Measurements from ENCODE around the gene NKX6-2. TPM values are rescaled to one million over a fixed set of nuclear protein-coding genes. Genes with fewer than 3 reads are reported as not detected.

The NKX6-2 gene
- total RNA-seq, 1 donor from 2014 or later: not detected

DNA sequence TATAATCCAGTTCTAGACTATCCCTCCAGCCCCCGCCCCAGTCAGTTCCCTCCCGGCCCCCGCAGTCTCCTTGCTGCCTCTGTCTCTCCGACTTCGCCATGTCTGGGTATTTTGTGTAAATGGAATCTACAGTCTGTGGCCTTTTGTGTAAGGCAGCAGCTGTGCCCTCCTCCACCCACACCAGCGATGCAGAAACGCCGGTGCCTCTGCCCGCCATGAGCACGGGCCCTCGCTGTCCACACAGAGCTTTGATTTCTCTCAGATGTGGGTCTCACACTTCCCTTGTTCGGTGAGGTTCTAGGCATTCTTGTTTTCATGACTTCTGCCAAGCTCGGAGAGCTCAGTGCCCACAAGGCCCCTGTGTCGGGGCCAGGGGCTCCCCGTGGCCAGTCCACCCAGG is 37.8 kb downstream of the NKX6-2 start:
- no peak for TF ChIP-seq EZH2 (IDR thresholded peaks at IDR 0.05; ENCODE audit: insufficient read depth, low read length)
- TF ChIP-seq, protein P1, sequence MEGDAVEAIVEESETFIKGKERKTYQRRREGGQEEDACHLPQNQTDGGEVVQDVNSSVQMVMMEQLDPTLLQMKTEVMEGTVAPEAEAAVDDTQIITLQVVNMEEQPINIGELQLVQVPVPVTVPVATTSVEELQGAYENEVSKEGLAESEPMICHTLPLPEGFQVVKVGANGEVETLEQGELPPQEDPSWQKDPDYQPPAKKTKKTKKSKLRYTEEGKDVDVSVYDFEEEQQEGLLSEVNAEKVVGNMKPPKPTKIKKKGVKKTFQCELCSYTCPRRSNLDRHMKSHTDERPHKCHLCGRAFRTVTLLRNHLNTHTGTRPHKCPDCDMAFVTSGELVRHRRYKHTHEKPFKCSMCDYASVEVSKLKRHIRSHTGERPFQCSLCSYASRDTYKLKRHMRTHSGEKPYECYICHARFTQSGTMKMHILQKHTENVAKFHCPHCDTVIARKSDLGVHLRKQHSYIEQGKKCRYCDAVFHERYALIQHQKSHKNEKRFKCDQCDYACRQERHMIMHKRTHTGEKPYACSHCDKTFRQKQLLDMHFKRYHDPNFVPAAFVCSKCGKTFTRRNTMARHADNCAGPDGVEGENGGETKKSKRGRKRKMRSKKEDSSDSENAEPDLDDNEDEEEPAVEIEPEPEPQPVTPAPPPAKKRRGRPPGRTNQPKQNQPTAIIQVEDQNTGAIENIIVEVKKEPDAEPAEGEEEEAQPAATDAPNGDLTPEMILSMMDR (IDR thresholded peaks at IDR 0.05; ENCODE audit: insufficient read depth, low read depth, low read length): no peak
- peaks cover 15% of the 10 kb centered on the region for H3K4me1 ChIP-seq (ENCODE audit: insufficient read depth, low read length)

GRCh38 chr10:132746801-132747625 is 38.9 kb downstream of the NKX6-2 start:
- peaks cover 3% of the 10 kb centered on the region for H3K36me3 ChIP-seq (ENCODE audit: insufficient read depth, low read length)
- Mint-ChIP-seq H3K9me3 (ENCODE audit: unreplicated experiment) (no peaks in the 10 kb centered on the region), H3K27ac (ENCODE audit: unreplicated experiment) (no peak overlapping the region), H3K36me3 (ENCODE audit: low read depth, unreplicated experiment) (peaks cover 8% of the 10 kb centered on the region), H3K4me1 (ENCODE audit: low read depth, unreplicated experiment) (peaks cover 18% of the 10 kb centered on the region), H3K27me3 (ENCODE audit: low read depth, unreplicated experiment) (no peaks in the 10 kb centered on the region), H3K4me3 (ENCODE audit: unreplicated experiment) (no peak overlapping the region)
- no peak overlapping the region for H2AFZ ChIP-seq (ENCODE audit: low read depth, low read length)
- no peaks in the 10 kb centered on the region for H3K27me3 ChIP-seq (ENCODE audit: insufficient read depth, low read length)
- no peak overlapping the region for H3K4me2 ChIP-seq (ENCODE audit: low read length)
- no peaks in the 10 kb centered on the region for H3K9me3 ChIP-seq (ENCODE audit: insufficient read depth, low read depth, low read length)
- H3K4me3 ChIP-seq (ENCODE audit: insufficient read depth, low read depth, low read length): no peak overlapping the region
- H3K4me1 ChIP-seq (ENCODE audit: insufficient read depth, low read length): peaks cover 26% of the 10 kb centered on the region
- no peak for TF ChIP-seq EZH2 (IDR thresholded peaks at IDR 0.05; ENCODE audit: insufficient read depth, low read length)
- TF ChIP-seq, protein P1 (IDR thresholded peaks at IDR 0.05; ENCODE audit: insufficient read depth, low read depth, low read length): no peak
- no peaks in the 10 kb centered on the region for H3K79me2 ChIP-seq (ENCODE audit: insufficient read depth, low read length)
- no peak for DNase-seq (ENCODE audit: low read depth)
- FAIRE-seq: no peak
- no peak overlapping the region for H3K27ac ChIP-seq (ENCODE audit: low read depth, low read length)
- peaks cover 11% of the 10 kb centered on the region for H4K20me1 ChIP-seq (ENCODE audit: insufficient read depth, low read length)
- no peak overlapping the region for H3K9ac ChIP-seq (ENCODE audit: low read length)

More for the DNA sequence above, 37.8 kb downstream of the NKX6-2 start:
- Histone ChIP-seq H3K79me2 (ENCODE audit: insufficient read depth, low read length) (no peaks in the 10 kb centered on the region), H3K4me2 (ENCODE audit: low read length) (no peak overlapping the region), H3K27ac (ENCODE audit: low read depth, low read length) (no peak overlapping the region), H3K36me3 (ENCODE audit: insufficient read depth, low read length) (peaks cover 3% of the 10 kb centered on the region), H3K4me3 (ENCODE audit: insufficient read depth, low read depth, low read length) (no peak overlapping the region), H3K9ac (ENCODE audit: low read length) (no peak overlapping the region), H2AFZ (ENCODE audit: low read depth, low read length) (no peak overlapping the region), H3K27me3 (ENCODE audit: insufficient read depth, low read length) (no peaks in the 10 kb centered on the region), H3K9me3 (ENCODE audit: insufficient read depth, low read depth, low read length) (no peaks in the 10 kb centered on the region), H4K20me1 (ENCODE audit: insufficient read depth, low read length) (peaks cover 8% of the 10 kb centered on the region)
- Mint-ChIP-seq H3K4me3 (ENCODE audit: unreplicated experiment) (no peak overlapping the region), H3K27ac (ENCODE audit: unreplicated experiment) (peak overlapping the region; percentile 18), H3K36me3 (ENCODE audit: low read depth, unreplicated experiment) (peaks cover 3% of the 10 kb centered on the region), H3K9me3 (ENCODE audit: unreplicated experiment) (no peaks in the 10 kb centered on the region), H3K4me1 (ENCODE audit: low read depth, unreplicated experiment) (peaks cover 14% of the 10 kb centered on the region), H3K27me3 (ENCODE audit: low read depth, unreplicated experiment) (no peaks in the 10 kb centered on the region)
- no peak for DNase-seq (ENCODE audit: low read depth)
- no peak for FAIRE-seq

- H3K9ac ChIP-seq (ENCODE audit: low read length): no peak overlapping the region
- Mint-ChIP-seq H3K36me3 (ENCODE audit: low read depth, unreplicated experiment) (peaks cover 8% of the 10 kb centered on the region), H3K27ac (ENCODE audit: unreplicated experiment) (no peak overlapping the region), H3K9me3 (ENCODE audit: unreplicated experiment) (no peaks in the 10 kb centered on the region), H3K4me3 (ENCODE audit: unreplicated experiment) (no peak overlapping the region), H3K27me3 (ENCODE audit: low read depth, unreplicated experiment) (no peaks in the 10 kb centered on the region), H3K4me1 (ENCODE audit: low read depth, unreplicated experiment) (peaks cover 18% of the 10 kb centered on the region)
- H3K79me2 ChIP-seq (ENCODE audit: insufficient read depth, low read length): no peaks in the 10 kb centered on the region
- H3K4me2 ChIP-seq (ENCODE audit: low read length): no peak overlapping the region
- H3K36me3 ChIP-seq (ENCODE audit: insufficient read depth, low read length): peaks cover 3% of the 10 kb centered on the region
- H3K27me3 ChIP-seq (ENCODE audit: insufficient read depth, low read length): no peaks in the 10 kb centered on the region
- no peak overlapping the region for H3K4me3 ChIP-seq (ENCODE audit: insufficient read depth, low read depth, low read length)
- H3K27ac ChIP-seq (ENCODE audit: low read depth, low read length): no peak overlapping the region
- no peaks in the 10 kb centered on the region for H3K9me3 ChIP-seq (ENCODE audit: insufficient read depth, low read depth, low read length)
- DNase-seq (ENCODE audit: low read depth): no peak
- TF ChIP-seq EZH2 (IDR thresholded peaks at IDR 0.05; ENCODE audit: insufficient read depth, low read length): no peak
- TF ChIP-seq, protein P1 (IDR thresholded peaks at IDR 0.05; ENCODE audit: insufficient read depth, low read depth, low read length): no peak
- no peak for FAIRE-seq
- H3K4me1 ChIP-seq (ENCODE audit: insufficient read depth, low read length): peaks cover 28% of the 10 kb centered on the region
- no peak overlapping the region for H2AFZ ChIP-seq (ENCODE audit: low read depth, low read length)
- H4K20me1 ChIP-seq (ENCODE audit: insufficient read depth, low read length): peaks cover 17% of the 10 kb centered on the region
Measured at GRCh38 chr10:132746386-132746785, 39.6 kb downstream of the NKX6-2 start.
